ENCODE results near the gene MACROD2.

MACROD2 gene

DNA sequence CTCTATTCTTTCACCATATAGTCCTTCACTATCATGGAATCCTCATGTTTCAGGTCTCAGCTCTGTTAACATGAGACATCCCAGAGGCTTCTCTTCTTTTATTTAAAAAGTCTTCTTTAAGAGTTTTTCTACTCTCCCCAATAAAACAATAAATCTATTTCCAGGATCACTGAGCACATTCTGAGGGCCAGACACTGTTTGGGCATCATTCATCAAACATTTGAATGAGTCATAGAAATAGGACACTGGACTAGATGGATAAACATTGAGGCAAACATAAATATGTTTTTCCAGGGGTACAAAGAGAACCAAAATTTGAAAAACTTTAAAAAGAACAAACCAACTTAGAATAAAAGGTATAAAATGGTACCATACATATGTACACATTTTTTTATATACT lies 2023.6 kb downstream of the MACROD2 start:
- TF ChIP-seq SIN3A (IDR thresholded peaks at IDR 0.05; ENCODE audit: borderline replicate concordance, insufficient read depth, low read length) (no peak), FOXP2 (optimal IDR thresholded peaks at IDR 0.05; ENCODE audit: borderline replicate concordance, extremely low read depth, extremely low read length, insufficient read depth) (no peak), POLR2AphosphoS5 (IDR thresholded peaks at IDR 0.05; ENCODE audit: low read depth, low read length) (no peak)

DNA sequence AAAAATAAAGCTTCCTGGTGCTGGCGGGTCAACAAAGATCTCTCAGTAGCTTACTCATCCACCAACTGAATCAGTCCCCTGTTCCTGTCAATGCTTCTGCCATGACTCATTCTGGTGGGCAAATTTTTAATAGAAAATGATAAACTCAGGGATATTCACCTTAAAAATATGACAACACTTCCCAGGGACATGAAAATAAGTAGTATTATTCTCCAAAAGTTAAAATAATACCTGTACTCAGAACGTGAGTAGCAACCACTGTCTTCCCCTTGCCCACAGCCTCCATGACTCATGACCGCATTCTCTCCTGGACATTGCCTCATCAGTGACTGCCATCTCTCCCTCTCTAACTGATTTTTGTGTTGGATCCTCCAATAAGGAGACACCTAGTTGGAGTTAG lies 2025.7 kb downstream of the MACROD2 start:
- TF ChIP-seq SIN3A (IDR thresholded peaks at IDR 0.05; ENCODE audit: borderline replicate concordance, insufficient read depth, low read length) (no peak), POLR2AphosphoS5 (IDR thresholded peaks at IDR 0.05; ENCODE audit: low read depth, low read length) (no peak), TAF1 (IDR thresholded peaks at IDR 0.05; ENCODE audit: borderline replicate concordance, insufficient read depth, low read length) (no peak), FOXP2 (optimal IDR thresholded peaks at IDR 0.05; ENCODE audit: borderline replicate concordance, extremely low read depth, extremely low read length, insufficient read depth) (no peak)
- TF ChIP-seq, protein P1, sequence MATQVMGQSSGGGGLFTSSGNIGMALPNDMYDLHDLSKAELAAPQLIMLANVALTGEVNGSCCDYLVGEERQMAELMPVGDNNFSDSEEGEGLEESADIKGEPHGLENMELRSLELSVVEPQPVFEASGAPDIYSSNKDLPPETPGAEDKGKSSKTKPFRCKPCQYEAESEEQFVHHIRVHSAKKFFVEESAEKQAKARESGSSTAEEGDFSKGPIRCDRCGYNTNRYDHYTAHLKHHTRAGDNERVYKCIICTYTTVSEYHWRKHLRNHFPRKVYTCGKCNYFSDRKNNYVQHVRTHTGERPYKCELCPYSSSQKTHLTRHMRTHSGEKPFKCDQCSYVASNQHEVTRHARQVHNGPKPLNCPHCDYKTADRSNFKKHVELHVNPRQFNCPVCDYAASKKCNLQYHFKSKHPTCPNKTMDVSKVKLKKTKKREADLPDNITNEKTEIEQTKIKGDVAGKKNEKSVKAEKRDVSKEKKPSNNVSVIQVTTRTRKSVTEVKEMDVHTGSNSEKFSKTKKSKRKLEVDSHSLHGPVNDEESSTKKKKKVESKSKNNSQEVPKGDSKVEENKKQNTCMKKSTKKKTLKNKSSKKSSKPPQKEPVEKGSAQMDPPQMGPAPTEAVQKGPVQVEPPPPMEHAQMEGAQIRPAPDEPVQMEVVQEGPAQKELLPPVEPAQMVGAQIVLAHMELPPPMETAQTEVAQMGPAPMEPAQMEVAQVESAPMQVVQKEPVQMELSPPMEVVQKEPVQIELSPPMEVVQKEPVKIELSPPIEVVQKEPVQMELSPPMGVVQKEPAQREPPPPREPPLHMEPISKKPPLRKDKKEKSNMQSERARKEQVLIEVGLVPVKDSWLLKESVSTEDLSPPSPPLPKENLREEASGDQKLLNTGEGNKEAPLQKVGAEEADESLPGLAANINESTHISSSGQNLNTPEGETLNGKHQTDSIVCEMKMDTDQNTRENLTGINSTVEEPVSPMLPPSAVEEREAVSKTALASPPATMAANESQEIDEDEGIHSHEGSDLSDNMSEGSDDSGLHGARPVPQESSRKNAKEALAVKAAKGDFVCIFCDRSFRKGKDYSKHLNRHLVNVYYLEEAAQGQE (IDR thresholded peaks at IDR 0.05; ENCODE audit: insufficient read depth in 1 of 2, low read depth in 2 of 2, low read length in 2 of 2), result no peak

DNA sequence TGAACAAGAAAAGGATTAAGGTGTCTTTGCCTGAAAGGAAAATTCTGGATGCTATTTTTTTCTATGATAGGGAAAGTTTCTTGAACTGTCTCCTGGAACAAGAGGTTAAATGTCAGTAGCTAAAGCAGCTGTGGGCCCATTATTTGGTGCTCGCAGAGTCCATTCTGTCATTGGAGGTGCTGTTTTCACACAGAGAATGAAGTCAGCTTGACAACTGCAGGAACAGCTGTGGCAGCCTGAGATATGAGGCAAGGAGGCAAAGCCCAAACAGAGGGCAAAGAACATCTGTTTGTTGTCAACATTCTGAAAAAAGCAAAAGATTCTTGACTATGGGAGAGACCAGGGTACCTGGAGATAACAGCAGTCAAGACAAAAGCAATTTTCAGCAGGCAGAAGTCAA lies 2029.8 kb downstream of the MACROD2 start:
- TF ChIP-seq, protein P1 (IDR thresholded peaks at IDR 0.05; ENCODE audit: insufficient read depth in 1 of 2, low read depth in 2 of 2, low read length in 2 of 2), result no peak
- no peak for TF ChIP-seq SIN3A (IDR thresholded peaks at IDR 0.05; ENCODE audit: borderline replicate concordance, insufficient read depth, low read length)
- TF ChIP-seq FOXP2 (optimal IDR thresholded peaks at IDR 0.05; ENCODE audit: borderline replicate concordance, extremely low read depth, extremely low read length, insufficient read depth), result no peak
- no peak for TF ChIP-seq TAF1 (IDR thresholded peaks at IDR 0.05; ENCODE audit: borderline replicate concordance, insufficient read depth, low read length)
- no peak for TF ChIP-seq POLR2AphosphoS5 (IDR thresholded peaks at IDR 0.05; ENCODE audit: low read depth, low read length)

DNA sequence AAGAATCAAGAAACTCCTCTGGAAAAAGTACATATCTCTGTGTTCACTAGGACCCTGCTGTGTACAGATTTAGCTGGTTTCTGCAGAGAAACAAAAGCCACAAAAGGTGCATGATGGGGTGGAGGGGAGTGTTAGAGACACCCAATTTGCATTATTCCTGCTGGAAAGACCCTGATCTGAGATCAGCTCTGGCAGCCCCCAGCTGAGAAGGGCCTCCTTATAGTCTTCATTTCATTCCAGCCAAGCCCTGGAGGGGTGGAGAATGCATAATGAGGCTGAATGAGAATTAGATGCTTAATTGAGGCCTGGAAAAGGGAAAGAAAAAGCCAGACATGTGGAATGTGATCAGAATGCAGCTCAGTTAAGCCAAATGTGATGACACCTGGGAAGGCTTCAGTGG lies 2032.4 kb downstream of the MACROD2 start:
- TF ChIP-seq TAF1 (IDR thresholded peaks at IDR 0.05; ENCODE audit: borderline replicate concordance, insufficient read depth, low read length) (no peak), SIN3A (IDR thresholded peaks at IDR 0.05; ENCODE audit: borderline replicate concordance, insufficient read depth, low read length) (no peak), POLR2AphosphoS5 (IDR thresholded peaks at IDR 0.05; ENCODE audit: low read depth, low read length) (no peak), FOXP2 (optimal IDR thresholded peaks at IDR 0.05; ENCODE audit: borderline replicate concordance, extremely low read depth, extremely low read length, insufficient read depth) (no peak)
- TF ChIP-seq, protein P1 (IDR thresholded peaks at IDR 0.05; ENCODE audit: insufficient read depth in 1 of 2, low read depth in 2 of 2, low read length in 2 of 2), result no peak

- TF ChIP-seq FOXP2 (optimal IDR thresholded peaks at IDR 0.05; ENCODE audit: borderline replicate concordance, extremely low read depth, extremely low read length, insufficient read depth) (no peak), POLR2AphosphoS5 (IDR thresholded peaks at IDR 0.05; ENCODE audit: low read depth, low read length) (no peak), SIN3A (IDR thresholded peaks at IDR 0.05; ENCODE audit: borderline replicate concordance, insufficient read depth, low read length) (no peak), TAF1 (IDR thresholded peaks at IDR 0.05; ENCODE audit: borderline replicate concordance, insufficient read depth, low read length) (no peak)
- TF ChIP-seq, protein P1 (IDR thresholded peaks at IDR 0.05; ENCODE audit: insufficient read depth in 1 of 2, low read depth in 2 of 2, low read length in 2 of 2), result no peak
These were observed 2033.6 kb downstream of the MACROD2 start for GRCh38 chr20:16028923-16029322.
